Measurements from ENCODE around the gene BICD1.
A peak's percentile ranks its signal among the peaks of the same experiment; 100 is the strongest.

Gene BICD1

GRCh38 chr12:32357601-32358249, 251.1 kb downstream of the BICD1 start:
- ChIA-PET CTCF (no interaction called here), POLR2A (ENCODE audit: low non-redundant PET) (no interaction called here)
- H3K27ac ChIP-seq = no peak overlapping the region
- TF ChIP-seq, protein P1, sequence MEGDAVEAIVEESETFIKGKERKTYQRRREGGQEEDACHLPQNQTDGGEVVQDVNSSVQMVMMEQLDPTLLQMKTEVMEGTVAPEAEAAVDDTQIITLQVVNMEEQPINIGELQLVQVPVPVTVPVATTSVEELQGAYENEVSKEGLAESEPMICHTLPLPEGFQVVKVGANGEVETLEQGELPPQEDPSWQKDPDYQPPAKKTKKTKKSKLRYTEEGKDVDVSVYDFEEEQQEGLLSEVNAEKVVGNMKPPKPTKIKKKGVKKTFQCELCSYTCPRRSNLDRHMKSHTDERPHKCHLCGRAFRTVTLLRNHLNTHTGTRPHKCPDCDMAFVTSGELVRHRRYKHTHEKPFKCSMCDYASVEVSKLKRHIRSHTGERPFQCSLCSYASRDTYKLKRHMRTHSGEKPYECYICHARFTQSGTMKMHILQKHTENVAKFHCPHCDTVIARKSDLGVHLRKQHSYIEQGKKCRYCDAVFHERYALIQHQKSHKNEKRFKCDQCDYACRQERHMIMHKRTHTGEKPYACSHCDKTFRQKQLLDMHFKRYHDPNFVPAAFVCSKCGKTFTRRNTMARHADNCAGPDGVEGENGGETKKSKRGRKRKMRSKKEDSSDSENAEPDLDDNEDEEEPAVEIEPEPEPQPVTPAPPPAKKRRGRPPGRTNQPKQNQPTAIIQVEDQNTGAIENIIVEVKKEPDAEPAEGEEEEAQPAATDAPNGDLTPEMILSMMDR (conservative IDR thresholded peaks at IDR 0.05; ENCODE audit: low read depth) = no peak
- DNase-seq (ENCODE audit: low spot score) = no peak

DNA sequence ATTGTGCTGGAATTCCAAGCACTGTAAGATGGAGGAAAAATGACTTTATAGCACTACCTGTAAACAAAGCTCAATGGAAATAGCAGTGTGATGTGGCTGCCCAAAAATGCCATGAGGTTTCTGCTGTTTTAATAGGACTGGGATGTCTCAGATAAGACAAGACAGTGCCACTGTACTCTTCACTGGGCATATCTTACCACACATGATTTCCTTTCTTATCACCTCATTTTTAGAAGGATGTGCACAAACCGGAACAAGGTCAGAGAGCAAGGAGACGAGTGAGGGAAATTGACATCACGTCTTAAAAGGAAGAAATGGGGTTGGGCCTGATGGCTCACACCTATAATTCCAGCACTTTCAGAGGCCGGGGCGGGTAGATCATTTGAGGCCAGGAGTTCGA, 254.3 kb downstream of the BICD1 start:
- ChIA-PET POLR2A (ENCODE audit: low non-redundant PET) (no interaction called here), CTCF (no interaction called here)
- H3K27ac ChIP-seq = no peak overlapping the region
- DNase-seq (ENCODE audit: low spot score) = no peak
- TF ChIP-seq, protein P1 (conservative IDR thresholded peaks at IDR 0.05; ENCODE audit: low read depth) = no peak

DNA sequence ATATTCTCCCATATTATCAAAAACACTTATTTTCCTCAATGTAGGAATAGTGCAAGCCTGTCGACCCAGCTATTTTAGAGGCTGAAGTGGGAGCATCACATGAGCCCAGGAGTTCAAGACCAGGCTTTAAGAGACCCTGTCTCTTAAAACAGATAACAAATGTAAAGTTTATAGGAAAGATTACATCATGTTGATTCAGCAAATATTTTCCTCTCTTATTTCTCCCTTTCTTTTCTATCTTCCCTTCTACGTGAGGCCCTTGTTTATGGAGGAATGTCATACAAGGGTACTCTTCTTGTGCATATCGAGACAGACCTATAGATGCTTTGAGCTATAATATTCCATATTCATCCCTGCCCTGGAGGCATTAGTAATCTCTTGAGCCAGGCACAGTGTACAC, 256.2 kb downstream of the BICD1 start:
- no peak overlapping the region for H3K27ac ChIP-seq
- TF ChIP-seq, protein P1 (conservative IDR thresholded peaks at IDR 0.05; ENCODE audit: low read depth) = no peak
- DNase-seq (ENCODE audit: low spot score) = no peak
- ChIA-PET POLR2A (ENCODE audit: low non-redundant PET) (no interaction called here), CTCF (no interaction called here)

DNA sequence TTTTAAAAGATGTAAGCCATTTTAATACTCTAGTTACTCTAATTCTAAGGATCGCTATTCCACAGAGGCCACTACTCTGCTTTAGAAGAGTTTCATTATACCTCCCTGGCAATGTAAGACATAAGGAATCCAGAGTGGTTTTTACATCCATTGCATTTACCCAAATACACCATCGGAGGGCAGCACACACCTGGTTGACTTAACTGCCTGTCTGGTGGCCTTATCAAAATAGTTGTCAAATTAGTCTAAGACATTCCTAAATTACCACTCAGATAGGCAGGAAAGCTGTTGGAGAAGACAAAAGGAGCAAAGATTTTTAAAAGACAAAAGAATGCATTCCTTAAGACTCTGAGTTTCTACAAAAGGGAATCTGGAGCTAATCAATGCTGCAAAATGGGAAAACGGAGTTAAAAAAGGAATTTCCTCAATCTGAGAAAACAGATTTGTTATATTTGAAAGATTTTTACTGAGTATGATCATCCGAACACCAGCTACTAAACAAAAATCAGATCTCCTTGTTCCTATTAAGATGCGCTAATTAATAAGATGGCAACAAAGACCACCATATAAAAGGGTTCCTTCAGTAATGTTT, 258.9 kb downstream of the BICD1 start:
- no peak overlapping the region for H3K27ac ChIP-seq
- POLR2A ChIA-PET (ENCODE audit: low non-redundant PET) = no interaction called here

GRCh38 chr12:32366714-32367113, 260.1 kb downstream of the BICD1 start:
- POLR2A ChIA-PET (ENCODE audit: low non-redundant PET) = no interaction called here
- no peak for DNase-seq (ENCODE audit: low spot score)
- no peak overlapping the region for H3K27ac ChIP-seq
- TF ChIP-seq, protein P1 (conservative IDR thresholded peaks at IDR 0.05; ENCODE audit: low read depth) = no peak
- CTCF ChIA-PET = interaction anchor here (0.7 kb wide), 1 partner anchor 291 kb away, joined by 3 read pairs; no protein-coding TSS in a partner anchor

More for the DNA sequence above, 258.9 kb downstream of the BICD1 start:
- CTCF ChIA-PET = interaction anchor here (0.6 to 1.0 kb wide), 9 partner anchors 77 to 1061 kb away, joined by 3 to 4 read pairs (median 3); no protein-coding TSS in a partner anchor
- TF ChIP-seq, protein P1 (conservative IDR thresholded peaks at IDR 0.05; ENCODE audit: low read depth) = peak; percentile 91
- DNase-seq (ENCODE audit: low spot score) = peak; percentile 73

DNA sequence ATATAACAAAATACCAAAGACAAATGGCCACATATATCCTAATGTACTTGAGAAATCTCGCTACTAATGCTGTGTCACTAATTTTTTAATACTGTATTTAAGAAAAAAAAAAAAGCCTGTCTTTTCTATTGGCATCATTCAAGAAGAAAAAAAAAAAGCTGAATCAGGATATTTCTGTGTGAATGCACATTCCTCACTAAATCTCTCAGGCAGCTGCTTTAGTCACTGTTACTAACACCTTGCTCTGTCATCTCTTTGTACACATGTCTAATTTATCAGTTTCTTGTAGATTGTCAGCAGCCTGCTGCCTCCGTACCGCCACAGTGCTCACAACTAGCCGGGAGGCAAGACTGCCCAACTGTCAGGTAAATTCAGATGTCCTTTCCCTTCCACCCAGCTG, 260.7 kb downstream of the BICD1 start:
- TF ChIP-seq, protein P1 (conservative IDR thresholded peaks at IDR 0.05; ENCODE audit: low read depth) = no peak
- DNase-seq (ENCODE audit: low spot score) = no peak
- H3K27ac ChIP-seq = no peak overlapping the region
- ChIA-PET CTCF (no interaction called here), POLR2A (ENCODE audit: low non-redundant PET) (no interaction called here)
